IMR-90 (cell line): ENCODE results near the gene DDAH2. TPM values are rescaled to one million over a fixed set of nuclear protein-coding genes. Genes with fewer than 3 reads are reported as not detected.

Source experiments
- ATAC-seq: fragments of 200-7000 bp; cut with Tn5 transposase; 2 replicates; pipeline ENCODE4 v1.9.1; 2020; ENCODE audit warnings: low read depth, mild to moderate bottlenecking, moderate library complexity
- BruUV-seq: library from RNA; stranded (reverse); fragments of 400-500 nt; replicated peaks from 2 replicates; lab custom pipeline; 2021; lab: Mats Ljungman, UMichigan
- CTCF ChIA-PET: fragments of 300-600 bp; formaldehyde crosslinking; extraction: SDS; loops from one replicate; lab custom pipeline; 2021; ENCODE audit warnings: antibody characterized with exemption; lab: Yijun Ruan, JAX
- POLR2A ChIA-PET: fragments of 300-600 bp; sonication (Branson Sonifier 250); formaldehyde crosslinking; loops from one replicate; lab custom pipeline; 2022; ENCODE audit warnings: antibody characterized with exemption; ENCODE audit not compliant: unreplicated experiment; lab: Charles Lee
- DNase-seq: peaks from one replicate; pipeline ENCODE4 v3.0.0; 2013
- H2AFZ ChIP-seq: replicated peaks from 2 replicates; pipeline ENCODE3; 2013; ENCODE audit warnings: low read length, mild to moderate bottlenecking; ENCODE audit not compliant: poor library complexity
- H2AK5ac ChIP-seq: 2 replicates; pipeline ENCODE4 v1.6.1; 2013; ENCODE audit warnings: low read depth, low read length, inconsistent platforms
- H2AK9ac ChIP-seq: replicated peaks from 2 replicates; pipeline ENCODE3; 2013; ENCODE audit warnings: mild to moderate bottlenecking, low read depth, low read length, moderate library complexity; ENCODE audit not compliant: poor library complexity
- H2BK120ac ChIP-seq: 2 replicates; pipeline ENCODE4 v1.6.1; 2013; ENCODE audit warnings: low read depth, low read length, inconsistent platforms
- H2BK15ac ChIP-seq: 3 replicates; pipeline ENCODE4 v1.6.1; 2013; ENCODE audit warnings: low read depth, low read length, inconsistent platforms
- H2BK20ac ChIP-seq: 2 replicates; pipeline ENCODE4 v1.6.1; 2013; ENCODE audit warnings: low read depth, mild to moderate bottlenecking, inconsistent platforms, low read length, moderate library complexity
- H2BK5ac ChIP-seq: 2 replicates; pipeline ENCODE4 v1.6.1; 2013; ENCODE audit warnings: mild to moderate bottlenecking, low read depth, low read length, inconsistent platforms; ENCODE audit not compliant: poor library complexity, severe bottlenecking
- H3K14ac ChIP-seq: replicated peaks from 2 replicates; pipeline ENCODE4 v1.6.1; 2013; ENCODE audit warnings: low read depth, low read length, inconsistent platforms
- H3K18ac ChIP-seq: 2 replicates; pipeline ENCODE4 v1.6.1; 2013; ENCODE audit warnings: low read depth, low read length, control low read depth
- H3K23ac ChIP-seq: 2 replicates; pipeline ENCODE4 v1.6.1; 2013; ENCODE audit warnings: low read depth, low read length, inconsistent platforms
- H3K27ac ChIP-seq: 2 replicates; pipeline ENCODE4 v1.5.1; 2013; ENCODE audit warnings: mild to moderate bottlenecking, control low read depth, low read length; ENCODE audit not compliant: insufficient read depth
- H3K27me3 ChIP-seq: 2 replicates; pipeline ENCODE4 v1.6.1; 2013; ENCODE audit warnings: low read length; ENCODE audit not compliant: control insufficient read depth, insufficient read depth
- H3K36me3 ChIP-seq: 2 replicates; pipeline ENCODE4 v1.6.1; 2013; ENCODE audit warnings: low read length, mixed read lengths; ENCODE audit not compliant: control insufficient read depth, insufficient read depth
- H3K4ac ChIP-seq: 2 replicates; pipeline ENCODE4 v1.6.1; 2013; ENCODE audit warnings: low read depth, low read length, inconsistent platforms
- H3K4me1 ChIP-seq: 2 replicates; pipeline ENCODE4 v1.6.1; 2013; ENCODE audit warnings: low read length, mixed read lengths; ENCODE audit not compliant: control insufficient read depth, insufficient read depth
- H3K4me2 ChIP-seq: 2 replicates; pipeline ENCODE4 v1.6.1; 2013; ENCODE audit warnings: low read depth, mild to moderate bottlenecking, control low read depth, low read length, moderate library complexity
- H3K4me3 ChIP-seq: 2 replicates; pipeline ENCODE4 v1.5.1; 2013; ENCODE audit warnings: low read depth, mild to moderate bottlenecking, control low read depth, low read length, moderate library complexity; ENCODE audit not compliant: insufficient read depth
- H3K56ac ChIP-seq: 2 replicates; pipeline ENCODE4 v1.6.1; 2013; ENCODE audit warnings: low read length, inconsistent platforms; ENCODE audit not compliant: insufficient read depth; ENCODE audit errors: extremely low read depth
- H3K79me1 ChIP-seq, 2 experiments: 2 replicates each; pipeline ENCODE4 v1.6.1; 2013; ENCODE audit warnings: low read length in 2 of 2, inconsistent platforms in 1 of 2, low read depth in 1 of 2
- H3K9ac ChIP-seq: 2 replicates; pipeline ENCODE4 v1.6.1; 2013; ENCODE audit warnings: low read depth, low read length, control low read depth
- H3K9me1 ChIP-seq: 2 replicates; pipeline ENCODE4 v1.6.1; 2013; ENCODE audit warnings: low read length, inconsistent platforms; ENCODE audit not compliant: insufficient read depth
- H3K9me3 ChIP-seq: 2 replicates; pipeline ENCODE4 v1.6.1; 2013; ENCODE audit warnings: low read length; ENCODE audit not compliant: control insufficient read depth, insufficient read depth
- H4K20me1 ChIP-seq: 2 replicates; pipeline ENCODE4 v1.6.1; 2013; ENCODE audit warnings: low read length, inconsistent platforms; ENCODE audit not compliant: insufficient read depth
- H4K5ac ChIP-seq: 2 replicates; pipeline ENCODE4 v1.6.1; 2013; ENCODE audit warnings: mild to moderate bottlenecking, low read depth, low read length, control low read depth
- H4K8ac ChIP-seq, 2 experiments: 2 replicates each; pipeline ENCODE4 v1.6.1; 2013; ENCODE audit warnings: low read depth in 2 of 2, low read length in 2 of 2, control low read depth in 1 of 2, inconsistent platforms in 1 of 2
- H4K91ac ChIP-seq: 2 replicates; pipeline ENCODE4 v1.6.1; 2013; ENCODE audit warnings: low read depth, low read length, inconsistent platforms; ENCODE audit not compliant: insufficient read depth
- CEBPB ChIP-seq: IDR thresholded peaks from 2 replicates; pipeline ENCODE4 v1.6.1; 2012; ENCODE audit warnings: low read depth, low read length, improper control_type of control experiment
- CHD1 ChIP-seq: IDR thresholded peaks from 2 replicates; pipeline ENCODE4 v1.6.1; 2012; ENCODE audit warnings: low read depth, low read length, improper control_type of control experiment
- MAZ ChIP-seq: IDR thresholded peaks from 2 replicates; pipeline ENCODE4 v1.6.1; 2012; ENCODE audit warnings: low read depth, mild to moderate bottlenecking, low read length, improper control_type of control experiment, moderate library complexity, borderline replicate concordance
- MXI1 ChIP-seq: IDR thresholded peaks from 2 replicates; pipeline ENCODE4 v1.6.1; 2012; ENCODE audit warnings: low read depth, mild to moderate bottlenecking, low read length, moderate library complexity, borderline replicate concordance
- RCOR1 ChIP-seq: IDR thresholded peaks from 2 replicates; pipeline ENCODE4 v1.6.1; 2012; ENCODE audit warnings: mild to moderate bottlenecking, low read length, improper control_type of control experiment; ENCODE audit not compliant: insufficient replicate concordance
- WGBS, 2 experiments: methylation state at CpG; one replicate each; pipeline versions ENCODE4 v1.1.5 to v1.1.7; 2013; ENCODE audit warnings: missing lambda C conversion rate in 2 of 2; ENCODE audit not compliant: insufficient read length in 1 of 2; ENCODE audit errors: extremely low coverage in 2 of 2; 5-methylcytosine and 5-hydroxymethylcytosine counted together
- dilution Hi-C: fragments of 300-500 bp; cut with HindIII; formaldehyde crosslinking; loops from one replicate; pipeline ENCODE4 v1.14.3; 2018; ENCODE audit warnings: low sequenced_read_pairs; ENCODE audit not compliant: unreplicated experiment
- in situ Hi-C: fragments of 300-500 bp; cut with MboI; formaldehyde crosslinking; loops from 3 replicates; pipeline ENCODE4 v1.14.3; 2019; ENCODE audit warnings: low sequenced_read_pairs, inconsistent platforms, mixed read lengths
- intact Hi-C: fragments of 100-400 bp; cut with micrococcal nuclease; formaldehyde crosslinking; loops from 2 replicates; pipeline ENCODE4 v1.10.0; 2022
- polyA plus RNA-seq, 3 experiments: library from polyadenylated mRNA; depleted of rRNA; stranded (reverse); fragments of >200 nt; gene quantifications; 2 replicates each; pipeline ENCODE4 v1.2.3, GENCODE V29; 2012; ENCODE audit warnings: low replicate concordance in 1 of 3
- total RNA-seq: library from RNA; depleted of rRNA; stranded (reverse); fragments of >200 nt; gene quantifications from 2 replicates; pipeline ENCODE4 v1.2.3, GENCODE V29; 2012
- TF ChIP-seq, protein P1 (sequence below): fragments of 150-350 bp; IDR thresholded peaks from 2 replicates; pipeline ENCODE4 v1.6.1; 2016; ENCODE audit warnings: low read depth, mild to moderate bottlenecking, low read length, moderate library complexity, borderline replicate concordance

DDAH2 gene
- total and polyA plus RNA-seq, 2 of the 4 experiments (the other 2 are of a cell fraction) = 40.7 to 57.9 TPM

DNA sequence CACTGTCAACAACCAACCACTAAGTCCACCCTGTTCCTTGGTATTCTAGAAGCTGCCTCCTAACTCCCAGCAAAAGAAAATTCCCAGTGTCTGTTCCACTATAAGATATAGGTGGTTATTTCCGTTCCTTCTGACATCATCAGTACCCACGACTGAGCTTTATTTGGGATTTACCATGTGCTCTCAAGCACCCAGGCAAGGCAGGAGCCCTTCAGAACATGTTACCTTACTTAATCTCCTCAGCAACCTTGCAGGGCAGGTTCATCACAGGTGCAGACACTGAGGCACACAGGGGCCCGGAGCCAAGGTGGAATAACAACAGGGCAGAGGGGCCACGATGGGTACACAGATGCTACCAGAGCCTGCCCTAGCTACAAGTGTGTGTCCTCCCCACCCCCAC lies 36.7 kb downstream of the DDAH2 start:
- H3K36me3 ChIP-seq = peaks cover 71% of the 10 kb centered on the region

More for the DNA sequence above, 36.7 kb downstream of the DDAH2 start:
- H3K27ac ChIP-seq = no peak overlapping the region
- no peaks in the 10 kb centered on the region for H3K27me3 ChIP-seq
- no peaks in the 10 kb centered on the region for H3K9me1 ChIP-seq
- in situ Hi-C loops = no loop called here
- no peaks in the 10 kb centered on the region for H3K9me3 ChIP-seq
- ChIA-PET POLR2A (no interaction called here), CTCF (no interaction called here)
- no peak overlapping the region for H2AK5ac ChIP-seq
- intact Hi-C loops = no loop called here
- H3K79me1 ChIP-seq = peaks cover 4 to 13% of the 10 kb centered on the region in 2 experiments; a peak in 3 of 4 replicates
- H3K4me1 ChIP-seq = no peaks in the 10 kb centered on the region
- DNase-seq (no peak), ATAC-seq (no peak)
- no peak overlapping the region for H2BK20ac ChIP-seq
- no peak overlapping the region for H3K4me3 ChIP-seq
- H3K18ac ChIP-seq = no peak overlapping the region
- TF ChIP-seq CEBPB = no peak
- no peak for TF ChIP-seq MAZ
- no peak for TF ChIP-seq CHD1
- TF ChIP-seq MXI1 = no peak
- TF ChIP-seq RCOR1 = no peak
- TF ChIP-seq, protein P1, sequence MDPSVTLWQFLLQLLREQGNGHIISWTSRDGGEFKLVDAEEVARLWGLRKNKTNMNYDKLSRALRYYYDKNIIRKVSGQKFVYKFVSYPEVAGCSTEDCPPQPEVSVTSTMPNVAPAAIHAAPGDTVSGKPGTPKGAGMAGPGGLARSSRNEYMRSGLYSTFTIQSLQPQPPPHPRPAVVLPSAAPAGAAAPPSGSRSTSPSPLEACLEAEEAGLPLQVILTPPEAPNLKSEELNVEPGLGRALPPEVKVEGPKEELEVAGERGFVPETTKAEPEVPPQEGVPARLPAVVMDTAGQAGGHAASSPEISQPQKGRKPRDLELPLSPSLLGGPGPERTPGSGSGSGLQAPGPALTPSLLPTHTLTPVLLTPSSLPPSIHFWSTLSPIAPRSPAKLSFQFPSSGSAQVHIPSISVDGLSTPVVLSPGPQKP = no peak
- H2AFZ ChIP-seq = no peak overlapping the region
- dilution Hi-C loops = no loop called here
- H4K91ac ChIP-seq = no peak overlapping the region
- no peak overlapping the region for H3K23ac ChIP-seq
- no peak overlapping the region for H3K14ac ChIP-seq
- H3K4me2 ChIP-seq = no peak overlapping the region
- H4K8ac ChIP-seq = no peak overlapping the region
- H2BK15ac ChIP-seq = no peak overlapping the region
- BruUV-seq = no TSS peak
- H3K4ac ChIP-seq = no peak overlapping the region
- H2BK5ac ChIP-seq = no peak overlapping the region
- H2AK9ac ChIP-seq = no peak overlapping the region
- no peak overlapping the region for H4K5ac ChIP-seq
- H3K56ac ChIP-seq = no peak overlapping the region
- WGBS, 2 experiments = 100% methylated on average over 1 of the region's 4 CpGs; no CpG with 5 or more reads in 1 of the 2 experiments
- H4K20me1 ChIP-seq = no peaks in the 10 kb centered on the region
- no peak overlapping the region for H2BK120ac ChIP-seq
- no peak overlapping the region for H3K9ac ChIP-seq
